Left ventricle myocardium inferior (tissue), 1 donor: ENCODE measurements around the gene NRXN3. TPM values are rescaled to one million over a fixed set of nuclear protein-coding genes. Genes with fewer than 3 reads are reported as not detected.

Source experiments
- DNase-seq: peaks from one replicate; pipeline ENCODE4 v3.0.0-alpha.2; 2020
- H3K27ac ChIP-seq: fragments of 200-600 bp; replicated peaks from 2 replicates; pipeline ENCODE4 v1.8.0; 2021
- H3K27me3 ChIP-seq: fragments of 200-600 bp; 2 replicates; pipeline ENCODE4 v1.8.0; 2021; ENCODE audit warnings: low read depth
- H3K36me3 ChIP-seq: fragments of 200-600 bp; 2 replicates; pipeline ENCODE4 v1.8.0; 2021
- H3K4me1 ChIP-seq: fragments of 200-600 bp; 2 replicates; pipeline ENCODE4 v1.8.0; 2021
- H3K4me3 ChIP-seq: fragments of 200-600 bp; 2 replicates; pipeline ENCODE4 v1.8.0; 2021; ENCODE audit warnings: mild to moderate bottlenecking, moderate library complexity
- H3K9me3 ChIP-seq: fragments of 200-600 bp; replicated peaks from 2 replicates; pipeline ENCODE4 v1.8.0; 2021
- intact Hi-C: fragments of 100-400 bp; cut with micrococcal nuclease; formaldehyde crosslinking; loops from one replicate; pipeline ENCODE4 v1.11.0; 2022
- total RNA-seq: library from RNA; stranded (reverse); fragmentation: NEBNext Ultra II Directional; extraction: Animal tissue kit (Norgen Biotek cat#: 25700); gene quantifications from one replicate; pipeline ENCODE4 v1.2.1, GENCODE V29; 2021
- TF ChIP-seq, protein P1 (sequence below): fragments of 200-600 bp; IDR thresholded peaks from 2 replicates; pipeline ENCODE4 v1.8.0; 2021; ENCODE audit warnings: antibody characterized with exemption, mild to moderate bottlenecking, borderline replicate concordance
- donor health status: DM: no; HTN: yes; CAD: no; lungs with severe emphysema.

The NRXN3 gene
- total RNA-seq, 1 donor from 2014 or later = 1.2 TPM

DNA sequence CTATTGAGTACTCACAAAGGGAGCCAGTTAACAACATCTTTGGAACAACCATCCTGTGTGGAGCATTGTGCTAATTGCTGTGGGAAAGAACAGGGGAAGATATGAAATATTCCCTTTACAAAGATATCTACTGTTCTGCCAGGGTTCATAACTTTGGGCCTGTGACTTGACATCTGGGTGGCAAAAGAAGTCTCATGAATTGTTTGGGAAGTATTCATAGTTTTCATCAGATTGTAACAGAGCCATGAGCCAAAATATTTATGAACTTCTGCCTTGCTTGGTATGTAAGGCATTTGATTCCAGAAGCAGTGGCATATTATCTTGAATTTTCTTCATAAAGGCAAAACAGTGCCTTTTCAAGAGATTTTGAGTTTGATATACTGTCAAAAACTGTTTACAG is 1224.9 kb downstream of the NRXN3 start:
- Histone ChIP-seq H3K4me1 (no peaks in the 10 kb centered on the region), H3K4me3 (no peak overlapping the region), H3K27ac (no peak overlapping the region), H3K27me3 (no peaks in the 10 kb centered on the region), H3K36me3 (no peaks in the 10 kb centered on the region), H3K9me3 (peaks cover 7% of the 10 kb centered on the region)
- TF ChIP-seq, protein P1, sequence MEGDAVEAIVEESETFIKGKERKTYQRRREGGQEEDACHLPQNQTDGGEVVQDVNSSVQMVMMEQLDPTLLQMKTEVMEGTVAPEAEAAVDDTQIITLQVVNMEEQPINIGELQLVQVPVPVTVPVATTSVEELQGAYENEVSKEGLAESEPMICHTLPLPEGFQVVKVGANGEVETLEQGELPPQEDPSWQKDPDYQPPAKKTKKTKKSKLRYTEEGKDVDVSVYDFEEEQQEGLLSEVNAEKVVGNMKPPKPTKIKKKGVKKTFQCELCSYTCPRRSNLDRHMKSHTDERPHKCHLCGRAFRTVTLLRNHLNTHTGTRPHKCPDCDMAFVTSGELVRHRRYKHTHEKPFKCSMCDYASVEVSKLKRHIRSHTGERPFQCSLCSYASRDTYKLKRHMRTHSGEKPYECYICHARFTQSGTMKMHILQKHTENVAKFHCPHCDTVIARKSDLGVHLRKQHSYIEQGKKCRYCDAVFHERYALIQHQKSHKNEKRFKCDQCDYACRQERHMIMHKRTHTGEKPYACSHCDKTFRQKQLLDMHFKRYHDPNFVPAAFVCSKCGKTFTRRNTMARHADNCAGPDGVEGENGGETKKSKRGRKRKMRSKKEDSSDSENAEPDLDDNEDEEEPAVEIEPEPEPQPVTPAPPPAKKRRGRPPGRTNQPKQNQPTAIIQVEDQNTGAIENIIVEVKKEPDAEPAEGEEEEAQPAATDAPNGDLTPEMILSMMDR = no peak
- intact Hi-C loops = no loop called here
- DNase-seq = no peak

DNA sequence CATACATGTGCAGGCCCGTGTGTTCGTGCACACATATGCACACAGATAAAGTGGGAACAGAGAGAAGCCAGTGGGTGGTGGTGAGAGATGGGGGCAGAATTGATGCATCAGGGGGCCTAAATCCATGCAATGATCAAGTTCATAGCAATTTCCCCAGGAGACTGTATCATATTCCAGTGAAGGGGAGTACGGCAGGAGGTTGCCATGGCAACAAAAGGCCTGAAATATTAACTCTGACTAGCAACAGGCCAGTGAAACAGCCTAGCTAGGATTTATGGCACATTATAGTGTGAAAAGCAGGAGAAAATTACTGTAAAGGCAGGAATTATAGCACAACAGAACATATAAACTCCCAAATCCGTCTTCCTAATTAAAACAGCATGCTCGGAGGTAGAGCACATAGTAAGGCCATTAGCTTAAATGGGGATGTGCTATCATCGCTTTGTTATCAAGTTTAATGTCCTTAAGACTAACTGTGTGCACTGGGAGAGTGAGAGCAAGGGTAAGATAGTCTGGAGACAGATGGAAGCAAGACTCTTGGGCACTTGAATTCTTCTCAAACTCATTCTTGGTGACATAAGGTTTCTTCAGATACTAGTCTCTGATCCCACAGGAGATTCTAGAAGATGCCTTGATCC is 1234.8 kb downstream of the NRXN3 start:
- no peak for DNase-seq
- Histone ChIP-seq H3K4me3 (no peak overlapping the region), H3K27ac (no peak overlapping the region), H3K9me3 (peaks cover 4% of the 10 kb centered on the region), H3K4me1 (no peaks in the 10 kb centered on the region), H3K27me3 (no peaks in the 10 kb centered on the region), H3K36me3 (no peaks in the 10 kb centered on the region)
- intact Hi-C loops = no loop called here
- TF ChIP-seq, protein P1 = no peak

DNA sequence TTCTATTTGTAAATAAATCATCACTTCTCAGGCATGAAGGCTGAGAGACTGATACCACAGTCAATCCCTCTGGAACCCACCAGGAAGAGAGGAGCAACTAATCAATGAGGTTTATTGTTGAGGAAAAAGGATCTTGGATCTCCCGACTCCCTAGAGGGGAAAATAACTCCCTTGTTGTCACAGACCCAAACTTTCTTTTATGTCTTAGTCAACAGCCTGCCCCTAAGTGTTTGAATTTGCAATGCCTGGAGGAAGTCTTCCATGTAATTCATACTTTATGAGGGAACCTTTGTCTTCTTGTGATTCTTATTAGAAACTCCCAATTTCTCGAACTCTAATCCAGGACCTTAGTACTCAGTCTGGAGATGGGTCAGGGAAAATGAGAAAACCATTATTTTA is 1235.3 kb downstream of the NRXN3 start:
- no peak overlapping the region for H3K27ac ChIP-seq
- no peak for DNase-seq
- no peaks in the 10 kb centered on the region for H3K27me3 ChIP-seq
- H3K4me1 ChIP-seq = no peaks in the 10 kb centered on the region
- no peaks in the 10 kb centered on the region for H3K36me3 ChIP-seq
- intact Hi-C loops = no loop called here
- H3K9me3 ChIP-seq = peaks cover 4% of the 10 kb centered on the region
- H3K4me3 ChIP-seq = no peak overlapping the region
- TF ChIP-seq, protein P1 = no peak

DNA sequence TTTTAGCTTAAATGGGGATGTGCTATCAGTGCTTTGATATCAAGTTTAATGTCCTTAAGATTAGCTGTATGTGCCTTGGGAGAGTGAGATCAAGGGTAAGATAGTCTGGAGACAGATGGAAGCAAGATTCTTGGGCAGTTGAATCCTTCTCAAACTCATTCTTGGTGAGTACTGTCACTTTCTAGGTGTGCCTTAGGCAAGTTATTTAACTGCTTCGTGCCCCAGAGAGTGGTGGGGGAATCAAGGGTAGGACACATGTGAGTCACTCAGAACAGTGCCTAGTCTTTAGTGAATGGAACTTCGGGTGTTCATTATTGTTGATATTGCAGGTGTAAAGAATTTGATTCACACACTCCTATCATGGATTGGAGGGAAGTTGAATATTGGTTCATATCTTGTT is 1237.4 kb downstream of the NRXN3 start:
- Histone ChIP-seq H3K4me3 (no peak overlapping the region), H3K4me1 (no peaks in the 10 kb centered on the region), H3K27ac (no peak overlapping the region), H3K27me3 (no peaks in the 10 kb centered on the region), H3K9me3 (no peaks in the 10 kb centered on the region), H3K36me3 (no peaks in the 10 kb centered on the region)
- no peak for DNase-seq
- TF ChIP-seq, protein P1 = no peak
- intact Hi-C loops = no loop called here

DNA sequence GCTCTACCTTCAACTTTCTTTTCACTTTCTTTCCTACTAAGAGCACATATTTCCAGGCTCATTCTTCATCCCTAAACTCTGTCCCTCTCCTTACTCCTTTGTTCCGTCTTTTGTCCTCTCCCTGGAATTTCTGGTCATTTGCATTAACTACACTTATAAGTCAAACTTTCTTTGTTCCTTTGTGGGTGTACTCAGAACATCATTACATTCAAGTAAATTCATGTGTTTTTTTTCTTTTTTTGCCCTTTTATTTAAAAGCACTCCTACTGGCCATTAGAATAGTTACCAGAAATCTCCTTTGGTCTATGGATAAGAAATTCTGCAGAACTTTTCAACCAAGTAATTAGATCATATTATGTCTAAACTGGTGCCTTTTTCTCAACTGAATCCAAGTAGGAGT is 1238.5 kb downstream of the NRXN3 start:
- no peaks in the 10 kb centered on the region for H3K36me3 ChIP-seq
- no peak overlapping the region for H3K4me3 ChIP-seq
- H3K27me3 ChIP-seq = no peaks in the 10 kb centered on the region
- H3K27ac ChIP-seq = no peak overlapping the region
- intact Hi-C loops = no loop called here
- no peaks in the 10 kb centered on the region for H3K9me3 ChIP-seq
- no peaks in the 10 kb centered on the region for H3K4me1 ChIP-seq
- TF ChIP-seq, protein P1 = no peak
- DNase-seq = no peak
